ENCODE data around the gene PTPRK.

PTPRK gene

DNA sequence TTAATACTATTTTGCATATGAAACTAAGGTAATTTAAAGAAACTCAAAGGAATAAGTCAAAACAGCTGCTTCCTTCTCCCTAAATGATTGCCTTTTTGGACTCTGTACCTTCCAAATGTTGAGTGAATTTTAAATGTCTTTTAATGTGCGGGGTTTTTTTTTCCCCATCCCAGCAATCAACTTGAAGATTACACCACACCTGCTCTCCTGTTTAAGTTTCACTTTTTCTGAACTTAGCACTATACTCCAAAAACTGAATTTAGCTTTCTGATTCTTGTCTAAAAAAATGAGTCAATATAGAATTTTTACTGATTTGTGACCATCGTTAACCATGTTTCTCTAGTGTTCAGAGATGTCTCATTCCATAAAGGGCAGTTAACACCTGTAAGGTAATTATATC, 398.8 kb downstream of the PTPRK start:
- no peak overlapping the region for H3K4me2 ChIP-seq (ENCODE audit: low read length)
- H3K36me3 ChIP-seq (ENCODE audit: control insufficient read depth, insufficient read depth, low read length) = no peaks in the 10 kb centered on the region
- no peaks in the 10 kb centered on the region for H3K9me3 ChIP-seq (ENCODE audit: control insufficient read depth, low read length)
- H3K79me2 ChIP-seq = no peaks in the 10 kb centered on the region
- no peaks in the 10 kb centered on the region for H3K4me1 ChIP-seq
- no peak overlapping the region for H3K27ac ChIP-seq
- TF ChIP-seq, protein P1, sequence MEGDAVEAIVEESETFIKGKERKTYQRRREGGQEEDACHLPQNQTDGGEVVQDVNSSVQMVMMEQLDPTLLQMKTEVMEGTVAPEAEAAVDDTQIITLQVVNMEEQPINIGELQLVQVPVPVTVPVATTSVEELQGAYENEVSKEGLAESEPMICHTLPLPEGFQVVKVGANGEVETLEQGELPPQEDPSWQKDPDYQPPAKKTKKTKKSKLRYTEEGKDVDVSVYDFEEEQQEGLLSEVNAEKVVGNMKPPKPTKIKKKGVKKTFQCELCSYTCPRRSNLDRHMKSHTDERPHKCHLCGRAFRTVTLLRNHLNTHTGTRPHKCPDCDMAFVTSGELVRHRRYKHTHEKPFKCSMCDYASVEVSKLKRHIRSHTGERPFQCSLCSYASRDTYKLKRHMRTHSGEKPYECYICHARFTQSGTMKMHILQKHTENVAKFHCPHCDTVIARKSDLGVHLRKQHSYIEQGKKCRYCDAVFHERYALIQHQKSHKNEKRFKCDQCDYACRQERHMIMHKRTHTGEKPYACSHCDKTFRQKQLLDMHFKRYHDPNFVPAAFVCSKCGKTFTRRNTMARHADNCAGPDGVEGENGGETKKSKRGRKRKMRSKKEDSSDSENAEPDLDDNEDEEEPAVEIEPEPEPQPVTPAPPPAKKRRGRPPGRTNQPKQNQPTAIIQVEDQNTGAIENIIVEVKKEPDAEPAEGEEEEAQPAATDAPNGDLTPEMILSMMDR (IDR thresholded peaks at IDR 0.05) = no peak
- no peak overlapping the region for H2AFZ ChIP-seq
- H3K9ac ChIP-seq = no peak overlapping the region
- no peak overlapping the region for H3K4me3 ChIP-seq (ENCODE audit: low read depth, low read length)
- H3K27me3 ChIP-seq (ENCODE audit: control insufficient read depth, insufficient read depth, low read length) = no peaks in the 10 kb centered on the region

- H3K36me3 ChIP-seq (ENCODE audit: control insufficient read depth, insufficient read depth, low read length) = no peaks in the 10 kb centered on the region
- H3K4me3 ChIP-seq (ENCODE audit: low read depth, low read length) = no peak overlapping the region
- H3K9ac ChIP-seq = no peak overlapping the region
- H3K79me2 ChIP-seq = no peaks in the 10 kb centered on the region
- TF ChIP-seq, protein P1 (IDR thresholded peaks at IDR 0.05) = no peak
- no peak overlapping the region for H2AFZ ChIP-seq
- H3K27me3 ChIP-seq (ENCODE audit: control insufficient read depth, insufficient read depth, low read length) = no peaks in the 10 kb centered on the region
- H3K9me3 ChIP-seq (ENCODE audit: control insufficient read depth, low read length) = no peaks in the 10 kb centered on the region
- H3K4me1 ChIP-seq = no peaks in the 10 kb centered on the region
- no peak overlapping the region for H3K27ac ChIP-seq
- no peak overlapping the region for H3K4me2 ChIP-seq (ENCODE audit: low read length)
Observed at GRCh38 chr6:128121190-128121589, 399.2 kb downstream of the PTPRK start.

- H3K9ac ChIP-seq = no peak overlapping the region
- no peaks in the 10 kb centered on the region for H3K27me3 ChIP-seq (ENCODE audit: control insufficient read depth, insufficient read depth, low read length)
- no peaks in the 10 kb centered on the region for H3K9me3 ChIP-seq (ENCODE audit: control insufficient read depth, low read length)
- H3K79me2 ChIP-seq = no peaks in the 10 kb centered on the region
- H3K27ac ChIP-seq = no peak overlapping the region
- no peak overlapping the region for H3K4me2 ChIP-seq (ENCODE audit: low read length)
- no peaks in the 10 kb centered on the region for H3K36me3 ChIP-seq (ENCODE audit: control insufficient read depth, insufficient read depth, low read length)
- TF ChIP-seq, protein P1 (IDR thresholded peaks at IDR 0.05) = no peak
- H3K4me3 ChIP-seq (ENCODE audit: low read depth, low read length) = no peak overlapping the region
- no peak overlapping the region for H2AFZ ChIP-seq
- H3K4me1 ChIP-seq = no peaks in the 10 kb centered on the region
Observed at GRCh38 chr6:128118401-128118800, 402.0 kb downstream of the PTPRK start.

- H3K27me3 ChIP-seq (ENCODE audit: control insufficient read depth, insufficient read depth, low read length) = no peaks in the 10 kb centered on the region
- no peak overlapping the region for H3K4me3 ChIP-seq (ENCODE audit: low read depth, low read length)
- H3K36me3 ChIP-seq (ENCODE audit: control insufficient read depth, insufficient read depth, low read length) = no peaks in the 10 kb centered on the region
- H3K4me2 ChIP-seq (ENCODE audit: low read length) = no peak overlapping the region
- no peak overlapping the region for H3K27ac ChIP-seq
- no peaks in the 10 kb centered on the region for H3K9me3 ChIP-seq (ENCODE audit: control insufficient read depth, low read length)
- H3K79me2 ChIP-seq = no peaks in the 10 kb centered on the region
- H2AFZ ChIP-seq = no peak overlapping the region
- TF ChIP-seq, protein P1 (IDR thresholded peaks at IDR 0.05) = no peak
- no peak overlapping the region for H3K9ac ChIP-seq
- no peaks in the 10 kb centered on the region for H3K4me1 ChIP-seq
Observed at GRCh38 chr6:128117916-128118315, 402.5 kb downstream of the PTPRK start.

DNA sequence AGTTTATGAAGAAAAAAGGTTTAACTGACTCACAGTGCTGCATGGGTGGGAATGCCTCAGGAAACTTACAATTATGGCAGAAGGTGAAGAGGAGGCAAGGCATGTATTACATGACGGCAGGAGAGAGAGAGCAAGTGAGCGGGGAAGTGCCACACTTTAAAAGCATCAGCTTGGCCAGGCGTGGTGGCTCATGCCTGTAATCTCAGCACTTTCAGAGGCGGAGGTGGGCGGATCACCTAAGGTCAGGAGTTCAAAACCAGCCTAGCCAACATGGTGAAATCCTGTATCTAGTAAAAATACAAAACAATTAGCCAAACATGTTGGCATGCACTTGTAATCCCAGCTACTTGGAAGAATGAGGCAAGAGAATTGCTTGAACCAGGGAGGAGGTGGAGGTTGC, 406.2 kb downstream of the PTPRK start:
- H3K9ac ChIP-seq = no peak overlapping the region
- no peak overlapping the region for H3K4me2 ChIP-seq (ENCODE audit: low read length)
- no peak overlapping the region for H2AFZ ChIP-seq
- TF ChIP-seq, protein P1 (IDR thresholded peaks at IDR 0.05) = no peak
- no peaks in the 10 kb centered on the region for H3K9me3 ChIP-seq (ENCODE audit: control insufficient read depth, low read length)
- no peak overlapping the region for H3K4me3 ChIP-seq (ENCODE audit: low read depth, low read length)
- no peaks in the 10 kb centered on the region for H3K36me3 ChIP-seq (ENCODE audit: control insufficient read depth, insufficient read depth, low read length)
- no peaks in the 10 kb centered on the region for H3K27me3 ChIP-seq (ENCODE audit: control insufficient read depth, insufficient read depth, low read length)
- no peak overlapping the region for H3K27ac ChIP-seq
- H3K79me2 ChIP-seq = no peaks in the 10 kb centered on the region
- H3K4me1 ChIP-seq = no peaks in the 10 kb centered on the region

Measured in parathyroid adenoma (tissue), 2 donors.